Naive thymus-derived CD4-positive, alpha-beta T cell (primary cell): ENCODE measurements around the gene CREB3L2. TPM values are rescaled to one million over a fixed set of nuclear protein-coding genes. Genes with fewer than 3 reads are reported as not detected.

ENCODE experiments used
- ATAC-seq: fragments of 150-1000 bp; cut with Tn5 transposase; 2 replicates; pipeline ENCODE4 v1.10.0; 2021; ENCODE audit warnings: mild to moderate bottlenecking, moderate library complexity
- CTCF ChIA-PET: fragments of 350-600 bp; sonication (Branson Sonifier 250); formaldehyde crosslinking; loops from one replicate; lab custom pipeline; 2021; ENCODE audit warnings: antibody characterized with exemption; lab: Charles Lee
- POLR2A ChIA-PET: fragments of 350-600 bp; sonication (Branson Sonifier 250); formaldehyde crosslinking; loops from one replicate; lab custom pipeline; 2021; ENCODE audit warnings: antibody characterized with exemption, inconsistent platforms; lab: Charles Lee
- DNase-seq, 9 donors: peaks; one replicate each; pipeline versions ENCODE4 v3.0.0 to v3.0.0-alpha.2; 2020 to 2022; ENCODE audit warnings: mixed read lengths in 1 of 9
- H3K27ac ChIP-seq: one replicate; pipeline ENCODE4 v1.7.0; 2013; ENCODE audit warnings: mild to moderate bottlenecking, low read depth, low read length, moderate library complexity
- H3K27me3 ChIP-seq, 2 donors: one replicate each; pipeline ENCODE4 v1.7.0; 2013; ENCODE audit warnings: low read length in 2 of 2, mild to moderate bottlenecking in 2 of 2, moderate library complexity in 2 of 2; ENCODE audit not compliant: control insufficient read depth in 2 of 2, insufficient read depth in 2 of 2
- H3K36me3 ChIP-seq, 3 experiments: 1 replicate in 2 of 3; 2 replicates in 1 of 3; pipeline ENCODE4 v1.7.0; 2013; ENCODE audit warnings: low read length in 3 of 3, mild to moderate bottlenecking in 3 of 3, moderate library complexity in 1 of 3; ENCODE audit not compliant: insufficient read depth in 3 of 3, control insufficient read depth in 2 of 3
- H3K4me1 ChIP-seq, 2 donors: one replicate each; pipeline ENCODE4 v1.7.0; 2013; ENCODE audit warnings: low read length in 2 of 2, mild to moderate bottlenecking in 2 of 2, moderate library complexity in 1 of 2; ENCODE audit not compliant: control insufficient read depth in 2 of 2, insufficient read depth in 2 of 2
- H3K4me3 ChIP-seq: 2 replicates; pipeline ENCODE4 v1.7.0; 2013; ENCODE audit warnings: mild to moderate bottlenecking, low read length
- H3K9me3 ChIP-seq, 3 experiments: 1 replicate in 2 of 3; 2 replicates in 1 of 3; pipeline ENCODE4 v1.7.0; 2013; ENCODE audit warnings: low read length in 3 of 3; ENCODE audit not compliant: control insufficient read depth in 2 of 3
- H3K27ac Mint-ChIP-seq, 9 donors: one replicate each; pipeline ENCODE4 v1.8.0; 2020 to 2022; ENCODE audit warnings: mixed read lengths in 9 of 9, mild to moderate bottlenecking in 8 of 9, moderate library complexity in 5 of 9, inconsistent platforms in 2 of 9
- H3K27me3 Mint-ChIP-seq, 5 donors: one replicate each; pipeline ENCODE4 v1.8.0; 2021 to 2022; ENCODE audit warnings: mixed read lengths in 5 of 5, mild to moderate bottlenecking in 1 of 5
- H3K36me3 Mint-ChIP-seq, 5 donors: one replicate each; pipeline ENCODE4 v1.8.0; 2020 to 2022; ENCODE audit warnings: mixed read lengths in 5 of 5, mild to moderate bottlenecking in 3 of 5, inconsistent platforms in 1 of 5
- H3K4me1 Mint-ChIP-seq, 7 donors: one replicate each; pipeline ENCODE4 v1.8.0; 2020 to 2022; ENCODE audit warnings: mixed read lengths in 7 of 7, mild to moderate bottlenecking in 3 of 7, inconsistent platforms in 1 of 7
- H3K4me3 Mint-ChIP-seq, 10 donors: one replicate each; pipeline ENCODE4 v1.8.0; 2020 to 2022; ENCODE audit warnings: mild to moderate bottlenecking in 10 of 10, mixed read lengths in 10 of 10, moderate library complexity in 6 of 10, inconsistent platforms in 2 of 10
- H3K9me3 Mint-ChIP-seq, 11 donors: one replicate each; pipeline ENCODE4 v1.8.0; 2020 to 2022; ENCODE audit warnings: mixed read lengths in 11 of 11, mild to moderate bottlenecking in 4 of 11, inconsistent platforms in 1 of 11, moderate library complexity in 1 of 11
- intact Hi-C, 2 donors: fragments of 100-400 bp; cut with micrococcal nuclease; formaldehyde crosslinking; loops; one replicate each; pipeline ENCODE4 v1.15.1; 2023
- polyA plus RNA-seq, 2 donors: library from polyadenylated mRNA; unstranded; fragments of 300-500 nt; fragmentation: Illumina TruSeq; gene quantifications; one replicate each; pipeline ENCODE4 v1.2.3, GENCODE V29; 2021
- total RNA-seq, 6 experiments: library from RNA in 5 of 6; stranded (reverse) in 5 of 6; gene quantifications; 1 replicate in 5 of 6; 2 replicates in 1 of 6; pipeline ENCODE4 v1.2.3 and lab custom pipeline; 2021 to 2026

Gene CREB3L2
- total and polyA plus RNA-seq, 7 experiments from 2014 or later, result 5.3 to 46.2 (median 18.1) TPM

- no peaks in the 10 kb centered on the region for H3K27me3 ChIP-seq
- H3K27ac ChIP-seq, result no peak overlapping the region
- H3K36me3 Mint-ChIP-seq, result peaks cover 19 to 68% (median 54%) of the 10 kb centered on the region in 5 donors
- no peaks in the 10 kb centered on the region for H3K36me3 ChIP-seq
- peaks cover 3 to 29% (median 12%) of the 10 kb centered on the region in 11 donors for H3K9me3 Mint-ChIP-seq
- ChIA-PET CTCF (no interaction called here), POLR2A (no interaction called here)
- no peak overlapping the region for H3K4me3 Mint-ChIP-seq
- no peaks in the 10 kb centered on the region for H3K27me3 Mint-ChIP-seq
- no peaks in the 10 kb centered on the region for H3K4me1 ChIP-seq
- no peak overlapping the region for H3K27ac Mint-ChIP-seq
- no peak overlapping the region for H3K4me3 ChIP-seq
- no peak for DNase-seq
- H3K9me3 ChIP-seq, result peaks cover 0 to 4% (median 0%) of the 10 kb centered on the region in 3 experiments
- peaks cover 0 to 5% (median 0%) of the 10 kb centered on the region in 7 donors for H3K4me1 Mint-ChIP-seq
- intact Hi-C loops, result no loop called here
- no peak for ATAC-seq
These were observed 134.6 kb downstream of the CREB3L2 start for GRCh38 chr7:137867289-137867688.

GRCh38 chr7:137865764-137866163, 136.1 kb downstream of the CREB3L2 start:
- peaks cover 0 to 4% (median 0%) of the 10 kb centered on the region in 3 experiments for H3K9me3 ChIP-seq
- CTCF ChIA-PET, result no interaction called here
- POLR2A ChIA-PET, result interaction anchor here (0.8 kb wide), 1 partner anchor 802 kb away, joined by 4 read pairs; no protein-coding TSS in a partner anchor
- H3K4me3 Mint-ChIP-seq, result no peak overlapping the region
- no peak overlapping the region for H3K27ac ChIP-seq
- H3K4me1 ChIP-seq, result no peaks in the 10 kb centered on the region
- no peak for ATAC-seq
- peaks cover 19 to 73% (median 58%) of the 10 kb centered on the region in 5 donors for H3K36me3 Mint-ChIP-seq
- H3K9me3 Mint-ChIP-seq, result peaks cover 3 to 29% (median 12%) of the 10 kb centered on the region in 11 donors
- no peaks in the 10 kb centered on the region for H3K27me3 ChIP-seq
- H3K36me3 ChIP-seq, result no peaks in the 10 kb centered on the region
- no peak for DNase-seq
- no peaks in the 10 kb centered on the region for H3K27me3 Mint-ChIP-seq
- H3K27ac Mint-ChIP-seq, result no peak overlapping the region
- H3K4me1 Mint-ChIP-seq, result peaks cover 0 to 3% (median 0%) of the 10 kb centered on the region in 7 donors
- intact Hi-C loops, result no loop called here
- H3K4me3 ChIP-seq, result no peak overlapping the region

- Mint-ChIP-seq H3K27me3 (no peaks in the 10 kb centered on the region), H3K36me3 (peaks cover 17 to 55% (median 45%) of the 10 kb centered on the region in 5 donors), H3K4me3 (no peak overlapping the region), H3K27ac (no peak overlapping the region), H3K9me3 (peaks cover 3 to 27% (median 11%) of the 10 kb centered on the region in 11 donors), H3K4me1 (no peaks in the 10 kb centered on the region)
- no peaks in the 10 kb centered on the region for H3K27me3 ChIP-seq
- POLR2A ChIA-PET, result no interaction called here
- intact Hi-C loops, result no loop called here
- ATAC-seq, result no peak
- peaks cover 0 to 4% (median 0%) of the 10 kb centered on the region in 3 experiments for H3K9me3 ChIP-seq
- CTCF ChIA-PET, result no interaction called here
- no peak overlapping the region for H3K27ac ChIP-seq
- no peak for DNase-seq
- no peaks in the 10 kb centered on the region for H3K36me3 ChIP-seq
- no peak overlapping the region for H3K4me3 ChIP-seq
- H3K4me1 ChIP-seq, result no peaks in the 10 kb centered on the region
These were observed 138.9 kb downstream of the CREB3L2 start for GRCh38 chr7:137862964-137863363.

- Mint-ChIP-seq H3K9me3 (peaks cover under 1 to 22% (median 11%) of the 10 kb centered on the region in 11 donors), H3K4me1 (no peaks in the 10 kb centered on the region), H3K4me3 (no peak overlapping the region), H3K36me3 (peaks cover 12 to 49% (median 39%) of the 10 kb centered on the region in 5 donors), H3K27ac (no peak overlapping the region), H3K27me3 (no peaks in the 10 kb centered on the region)
- no peaks in the 10 kb centered on the region for H3K36me3 ChIP-seq
- ChIA-PET POLR2A (no interaction called here), CTCF (no interaction called here)
- no peak for ATAC-seq
- H3K27ac ChIP-seq, result no peak overlapping the region
- no peaks in the 10 kb centered on the region for H3K4me1 ChIP-seq
- intact Hi-C loops, result no loop called here
- no peak for DNase-seq
- H3K27me3 ChIP-seq, result no peaks in the 10 kb centered on the region
- peaks cover 0 to 4% (median 0%) of the 10 kb centered on the region in 3 experiments for H3K9me3 ChIP-seq
- no peak overlapping the region for H3K4me3 ChIP-seq
These were observed 139.5 kb downstream of the CREB3L2 start for GRCh38 chr7:137862358-137862757.

GRCh38 chr7:137860542-137860941, 141.3 kb downstream of the CREB3L2 start:
- ATAC-seq, result no peak
- Mint-ChIP-seq H3K36me3 (peaks cover 7 to 38% (median 24%) of the 10 kb centered on the region in 5 donors), H3K27me3 (no peaks in the 10 kb centered on the region), H3K9me3 (peaks cover 0 to 4% (median 3%) of the 10 kb centered on the region in 11 donors), H3K4me3 (no peak overlapping the region), H3K4me1 (no peaks in the 10 kb centered on the region), H3K27ac (no peak overlapping the region)
- CTCF ChIA-PET, result no interaction called here
- intact Hi-C loops, result no loop called here
- POLR2A ChIA-PET, result no interaction called here
- Histone ChIP-seq H3K4me1 (no peaks in the 10 kb centered on the region), H3K4me3 (no peak overlapping the region), H3K27ac (no peak overlapping the region), H3K9me3 (no peaks in the 10 kb centered on the region), H3K27me3 (no peaks in the 10 kb centered on the region), H3K36me3 (no peaks in the 10 kb centered on the region)
- DNase-seq, result no peak

GRCh38 chr7:137853053-137853452, 148.8 kb downstream of the CREB3L2 start:
- intact Hi-C loops, result no loop called here
- Histone ChIP-seq H3K27ac (no peak overlapping the region), H3K4me3 (no peak overlapping the region), H3K27me3 (no peaks in the 10 kb centered on the region), H3K9me3 (no peaks in the 10 kb centered on the region), H3K4me1 (no peaks in the 10 kb centered on the region), H3K36me3 (no peaks in the 10 kb centered on the region)
- H3K27ac Mint-ChIP-seq, result no peak overlapping the region
- peaks cover 0 to 1% (median 0%) of the 10 kb centered on the region in 7 donors for H3K4me1 Mint-ChIP-seq
- H3K4me3 Mint-ChIP-seq, result no peak overlapping the region
- DNase-seq, result no peak
- CTCF ChIA-PET, result no interaction called here
- H3K9me3 Mint-ChIP-seq, result peaks cover 0 to 5% (median 0%) of the 10 kb centered on the region in 11 donors
- H3K36me3 Mint-ChIP-seq, result peaks cover 0 to 9% (median 4%) of the 10 kb centered on the region in 5 donors
- POLR2A ChIA-PET, result no interaction called here
- H3K27me3 Mint-ChIP-seq, result peaks cover 21 to 30% (median 23%) of the 10 kb centered on the region in 5 donors
- ATAC-seq, result no peak

GRCh38 chr7:137852108-137852507, 149.8 kb downstream of the CREB3L2 start:
- H3K9me3 ChIP-seq, result no peaks in the 10 kb centered on the region
- Mint-ChIP-seq H3K36me3 (peaks cover 0 to 9% (median 4%) of the 10 kb centered on the region in 5 donors), H3K27me3 (peaks cover 26 to 39% (median 32%) of the 10 kb centered on the region in 5 donors), H3K4me3 (no peak overlapping the region), H3K4me1 (peaks cover 0 to 7% (median 0%) of the 10 kb centered on the region in 7 donors), H3K9me3 (peaks cover 0 to 5% (median 0%) of the 10 kb centered on the region in 11 donors), H3K27ac (no peak overlapping the region)
- no peak overlapping the region for H3K4me3 ChIP-seq
- ChIA-PET CTCF (no interaction called here), POLR2A (interaction anchor here (0.6 kb wide), 1 partner anchor 111 kb away, joined by 6 read pairs; no protein-coding TSS in a partner anchor)
- H3K27me3 ChIP-seq, result no peaks in the 10 kb centered on the region
- H3K4me1 ChIP-seq, result no peaks in the 10 kb centered on the region
- ATAC-seq (no peak), DNase-seq (no peak)
- H3K36me3 ChIP-seq, result no peaks in the 10 kb centered on the region
- intact Hi-C loops, result no loop called here
- H3K27ac ChIP-seq, result no peak overlapping the region
